Astrocyte of the hippocampus (primary cell): ENCODE measurements around the gene KCTD5.
"Not testable (repeated sequence)": the region's sequence is repeated elsewhere in the genome, so short reads cannot be mapped to it uniquely, and the experiment has no call there.

Source experiments
- DNase-seq: peaks from one replicate; pipeline ENCODE4 v3.0.0; 2011; ENCODE audit warnings: low read depth, low spot score

KCTD5 gene

DNA sequence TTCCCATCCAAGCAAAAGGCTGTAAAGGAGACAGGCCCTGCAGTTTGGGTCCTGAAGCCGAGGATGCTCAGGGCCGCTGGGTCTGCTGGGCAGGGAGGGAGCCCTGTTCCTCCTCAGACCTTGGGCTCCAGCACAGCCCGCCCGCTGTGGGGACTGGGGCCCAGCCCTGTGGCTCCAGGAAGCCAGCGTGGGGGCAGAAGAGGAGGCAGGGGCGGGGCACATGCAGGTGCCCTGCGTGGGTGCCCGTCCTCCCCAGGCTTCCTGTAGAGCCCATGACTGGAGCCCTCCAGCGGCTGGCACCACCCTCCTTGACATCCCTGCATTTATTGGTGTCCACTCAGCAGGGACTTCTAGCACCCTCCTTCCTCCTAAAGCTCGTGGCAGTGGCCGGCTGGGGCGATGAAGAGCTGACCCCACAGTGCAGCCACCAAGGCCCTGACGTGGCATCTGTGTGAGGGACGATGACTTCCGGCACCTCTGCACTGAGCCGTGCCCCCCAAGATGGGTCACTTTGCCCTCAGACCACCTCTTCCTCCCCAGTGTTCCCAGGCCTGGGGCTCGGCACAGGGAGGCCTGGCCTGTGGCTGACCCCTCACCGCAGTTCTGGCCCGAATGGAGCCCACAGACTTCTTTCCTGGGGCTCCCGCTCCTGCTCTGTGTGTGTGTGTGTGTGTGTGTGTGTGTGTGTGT lies 27.8 kb downstream of the KCTD5 start:
- DNase-seq = no peak

DNA sequence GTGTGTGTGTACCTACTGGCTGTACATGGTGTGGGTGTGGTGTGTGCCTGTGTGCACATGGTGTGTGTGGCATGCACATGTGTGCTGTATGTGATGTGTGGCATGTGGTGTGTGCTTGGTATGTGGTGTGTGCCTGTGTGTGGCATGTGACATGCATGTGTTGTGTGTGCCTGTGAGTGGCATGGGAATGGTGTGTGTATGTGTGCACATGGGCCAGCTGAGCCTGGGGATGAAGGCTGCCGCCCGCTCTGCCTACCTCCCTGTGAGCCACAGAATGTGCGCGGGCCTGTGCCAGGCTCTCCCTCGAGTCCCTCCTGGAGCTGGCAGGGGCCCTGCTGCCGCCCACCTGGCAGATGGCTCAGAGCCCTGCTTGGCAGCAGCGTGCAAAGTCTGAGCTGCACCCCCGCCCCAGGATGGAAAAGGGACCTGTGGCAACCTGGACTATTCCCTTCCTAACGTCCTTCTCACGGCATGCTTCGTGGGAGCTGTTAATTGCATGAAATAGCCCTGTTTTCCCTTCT lies 28.4 kb downstream of the KCTD5 start:
- no peak for DNase-seq

GRCh38 chr16:2711370-2712062 lies 29.2 kb downstream of the KCTD5 start:
- DNase-seq = no peak

- no peak for DNase-seq
Measured at GRCh38 chr16:2712063-2712441, 29.7 kb downstream of the KCTD5 start.

DNA sequence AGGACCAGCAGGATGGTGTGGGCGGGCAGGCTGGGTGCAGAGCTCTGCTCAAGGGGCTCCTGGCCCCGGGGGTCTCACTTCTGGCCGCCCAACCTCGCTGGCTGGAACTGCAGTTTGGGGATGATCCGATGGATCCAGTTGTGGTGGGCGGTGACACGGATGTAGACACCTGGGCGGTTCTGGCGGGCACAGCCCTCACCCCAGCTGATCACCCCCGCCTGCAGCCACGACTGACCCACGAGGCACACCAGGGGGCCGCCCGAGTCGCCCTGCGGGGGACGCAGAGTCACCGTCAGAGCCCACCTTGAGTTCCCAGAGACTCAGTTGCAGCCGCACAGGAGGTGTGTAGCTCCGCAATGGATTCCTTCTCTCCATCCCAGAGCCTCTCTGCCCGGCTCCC lies 30.2 kb downstream of the KCTD5 start:
- no peak for DNase-seq

- no peak for DNase-seq
Measured at GRCh38 chr16:2713523-2713922, 31.2 kb downstream of the KCTD5 start.

DNA sequence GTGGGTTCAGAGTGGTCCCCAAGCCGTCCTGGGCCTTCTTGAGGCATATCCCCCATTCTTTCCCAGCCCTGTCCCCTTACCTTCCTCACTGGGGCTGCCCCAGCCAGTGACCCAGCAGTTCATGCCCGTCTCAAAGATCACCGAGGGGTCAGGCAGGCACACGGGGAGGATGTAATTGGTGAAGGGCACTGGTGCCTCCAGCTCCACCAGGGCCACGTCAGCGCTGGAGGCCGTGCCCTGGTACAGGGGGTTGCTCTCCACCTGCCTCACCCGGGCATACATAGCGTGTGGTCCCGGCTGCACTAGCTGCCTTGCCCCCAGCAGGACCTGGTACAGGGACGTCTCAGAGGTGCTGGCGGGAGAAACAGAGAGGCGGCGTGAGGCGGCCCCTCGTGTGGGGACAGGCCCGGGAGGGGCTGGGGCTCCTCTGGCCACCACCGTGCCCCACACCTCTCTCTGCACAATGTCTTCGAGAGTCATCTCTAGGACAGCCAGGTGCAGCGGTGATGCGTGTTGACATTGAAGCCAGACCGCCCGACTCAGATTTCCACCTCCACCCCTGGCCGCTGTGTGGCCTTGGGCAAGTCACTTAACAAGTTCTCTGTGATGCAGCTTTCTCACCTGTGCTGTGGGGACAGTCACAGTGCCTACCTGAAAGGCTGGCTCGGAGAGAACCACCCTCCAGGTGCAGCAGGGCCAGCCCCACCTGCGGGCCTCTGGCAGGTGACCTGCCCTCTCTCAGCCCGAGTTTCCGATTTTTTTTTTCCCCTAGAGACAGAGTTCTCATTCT lies 31.9 kb downstream of the KCTD5 start:
- no peak for DNase-seq

- no peak for DNase-seq
Measured at GRCh38 chr16:2715064-2715463, 32.7 kb downstream of the KCTD5 start.

DNA sequence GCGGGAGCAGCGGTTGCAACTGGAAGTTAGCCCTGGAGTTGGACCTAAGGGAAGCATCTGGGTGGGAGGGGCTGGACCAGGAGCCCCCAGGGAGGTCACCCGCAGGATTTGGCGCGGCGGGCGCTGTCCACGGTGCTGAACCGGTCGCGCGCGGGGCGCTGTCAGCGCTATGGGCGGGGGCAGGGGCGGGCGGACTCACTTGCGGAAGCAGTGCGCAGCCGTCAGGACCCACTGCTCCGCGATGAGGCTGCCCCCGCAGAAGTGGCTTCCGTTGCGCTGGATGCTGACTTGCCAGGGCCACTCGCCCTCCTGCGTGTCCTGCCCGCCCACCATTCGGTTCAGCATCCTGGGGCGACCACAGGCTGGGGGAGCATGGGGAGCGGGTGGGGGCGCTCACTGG lies 33.2 kb downstream of the KCTD5 start:
- DNase-seq = peak; percentile 79

GRCh38 chr16:2715966-2716885 lies 33.9 kb downstream of the KCTD5 start:
- no peak for DNase-seq

DNA sequence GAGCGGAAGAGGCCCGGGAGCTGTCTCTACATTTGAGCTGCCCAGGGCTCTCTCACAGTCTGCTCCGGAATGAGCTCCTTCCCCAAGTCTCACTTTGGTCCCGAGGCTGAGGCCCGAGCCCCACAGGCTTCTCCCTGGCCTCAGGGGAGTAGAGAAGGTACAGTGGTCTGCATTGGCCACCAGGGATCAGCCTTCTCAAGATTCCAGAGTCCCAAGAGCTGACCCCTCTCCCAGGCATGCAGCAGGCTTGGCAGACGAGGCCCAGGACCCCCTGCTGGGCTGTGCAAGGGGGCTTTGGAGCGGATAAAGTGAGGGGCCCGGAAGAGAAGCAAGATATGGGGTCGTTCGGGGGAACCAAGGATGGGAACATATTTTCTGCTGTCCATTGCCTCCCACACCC lies 34.6 kb downstream of the KCTD5 start:
- DNase-seq = no peak

DNA sequence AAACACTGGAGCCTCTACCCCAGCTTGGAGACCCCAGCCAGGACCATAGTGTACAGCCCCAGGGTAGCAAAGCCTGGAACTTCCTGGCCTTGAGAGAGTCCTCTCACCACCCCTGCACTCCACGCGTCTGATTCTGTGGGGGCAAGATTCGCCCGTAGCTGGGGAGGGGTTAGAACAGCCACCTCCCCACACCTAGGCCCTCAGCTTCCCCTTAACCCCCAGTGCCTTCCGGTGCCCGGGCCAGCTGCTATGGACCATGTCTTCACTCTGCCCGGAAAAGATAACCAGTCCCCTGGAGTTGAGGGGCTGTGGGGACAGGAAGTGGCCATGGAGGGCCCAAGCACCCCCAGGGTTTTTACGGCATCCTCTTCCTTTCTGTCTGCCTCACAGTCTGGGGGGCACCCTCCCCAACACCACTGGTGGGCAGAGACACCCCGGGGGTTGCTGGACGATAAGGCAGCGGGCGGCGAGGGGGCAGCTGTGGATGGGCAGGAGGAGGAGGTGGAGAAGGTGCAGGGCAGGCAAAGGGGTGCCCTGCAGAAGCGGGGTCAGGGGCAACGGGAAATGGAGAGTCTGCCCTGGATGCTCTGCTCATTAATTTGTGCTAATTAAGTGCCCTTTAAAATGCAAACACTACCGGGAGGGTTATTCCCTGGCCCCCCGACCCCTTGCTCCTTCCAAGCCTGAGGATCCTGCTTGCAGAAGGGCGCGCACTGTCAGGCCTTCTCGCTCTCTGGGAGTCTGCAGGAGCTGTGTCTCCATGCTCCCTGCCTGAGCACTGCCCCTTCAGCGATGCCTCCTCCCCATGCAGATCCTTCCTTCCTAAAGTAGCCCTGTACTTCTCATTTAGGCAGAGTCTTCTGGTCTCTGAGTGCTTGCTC lies 35.3 kb downstream of the KCTD5 start:
- no peak for DNase-seq

DNA sequence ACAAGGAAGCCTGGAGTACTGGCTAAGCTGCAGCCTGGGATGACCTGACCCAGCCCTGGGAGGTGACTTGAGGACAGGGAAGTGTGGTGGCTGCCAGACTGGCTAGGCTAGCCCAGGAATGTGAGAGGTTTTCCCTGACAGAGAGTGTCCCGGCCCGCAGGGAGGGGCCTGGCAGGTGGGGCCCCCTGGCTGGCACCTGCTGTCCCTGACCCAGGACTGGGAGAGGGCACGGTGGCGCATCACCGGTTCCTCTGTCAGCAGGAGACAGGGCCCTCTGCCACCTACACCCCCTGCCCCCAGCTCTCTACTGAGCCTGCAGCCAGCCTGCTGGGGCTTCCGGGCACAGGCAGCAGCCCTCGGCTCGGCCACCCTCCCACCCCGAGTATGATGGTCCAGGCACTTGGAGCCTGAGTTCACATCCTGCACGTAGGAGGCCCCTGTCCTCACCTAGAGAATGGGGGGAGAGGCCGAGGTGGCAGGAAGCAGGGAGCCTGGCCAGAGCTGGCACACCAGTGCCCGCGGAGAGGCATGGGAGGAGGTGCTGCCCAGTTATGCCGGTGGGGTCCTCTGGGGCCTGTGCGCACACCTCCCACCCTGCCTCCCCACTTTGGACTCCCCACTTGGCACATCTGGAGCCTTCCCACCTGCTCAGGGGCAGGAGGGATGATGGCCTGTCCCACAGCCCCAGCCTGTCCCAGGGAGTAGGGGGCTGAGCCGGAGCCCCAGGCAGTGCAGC lies 37.2 kb downstream of the KCTD5 start:
- no peak for DNase-seq

DNA sequence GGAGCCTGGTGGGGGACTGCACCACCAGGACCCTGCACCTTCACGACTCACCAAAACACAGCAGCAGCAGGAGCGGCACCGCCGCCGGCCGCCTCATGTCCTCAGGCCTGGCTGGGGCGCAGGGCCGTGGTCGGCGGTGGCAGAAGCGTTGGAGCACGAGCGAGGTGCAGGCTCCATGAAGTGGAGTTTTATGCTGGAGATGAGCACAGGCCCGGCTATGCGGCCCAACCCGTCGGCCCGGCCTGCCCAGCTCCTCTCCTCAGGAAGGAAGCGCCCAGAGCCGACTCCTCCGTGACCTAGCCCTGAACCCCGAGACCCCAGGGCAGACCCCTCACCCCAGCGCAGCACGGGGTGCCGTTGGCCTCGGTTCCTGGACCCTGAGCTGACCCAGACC lies 37.7 kb downstream of the KCTD5 start, which contains the start of gene PRSS27:
Gene PRSS27, minus strand, starts transcription at position 161 of the 394 bp plus-strand sequence. Its CDS starts 64 bp downstream, at position 97.
- DNase-seq = no peak

DNA sequence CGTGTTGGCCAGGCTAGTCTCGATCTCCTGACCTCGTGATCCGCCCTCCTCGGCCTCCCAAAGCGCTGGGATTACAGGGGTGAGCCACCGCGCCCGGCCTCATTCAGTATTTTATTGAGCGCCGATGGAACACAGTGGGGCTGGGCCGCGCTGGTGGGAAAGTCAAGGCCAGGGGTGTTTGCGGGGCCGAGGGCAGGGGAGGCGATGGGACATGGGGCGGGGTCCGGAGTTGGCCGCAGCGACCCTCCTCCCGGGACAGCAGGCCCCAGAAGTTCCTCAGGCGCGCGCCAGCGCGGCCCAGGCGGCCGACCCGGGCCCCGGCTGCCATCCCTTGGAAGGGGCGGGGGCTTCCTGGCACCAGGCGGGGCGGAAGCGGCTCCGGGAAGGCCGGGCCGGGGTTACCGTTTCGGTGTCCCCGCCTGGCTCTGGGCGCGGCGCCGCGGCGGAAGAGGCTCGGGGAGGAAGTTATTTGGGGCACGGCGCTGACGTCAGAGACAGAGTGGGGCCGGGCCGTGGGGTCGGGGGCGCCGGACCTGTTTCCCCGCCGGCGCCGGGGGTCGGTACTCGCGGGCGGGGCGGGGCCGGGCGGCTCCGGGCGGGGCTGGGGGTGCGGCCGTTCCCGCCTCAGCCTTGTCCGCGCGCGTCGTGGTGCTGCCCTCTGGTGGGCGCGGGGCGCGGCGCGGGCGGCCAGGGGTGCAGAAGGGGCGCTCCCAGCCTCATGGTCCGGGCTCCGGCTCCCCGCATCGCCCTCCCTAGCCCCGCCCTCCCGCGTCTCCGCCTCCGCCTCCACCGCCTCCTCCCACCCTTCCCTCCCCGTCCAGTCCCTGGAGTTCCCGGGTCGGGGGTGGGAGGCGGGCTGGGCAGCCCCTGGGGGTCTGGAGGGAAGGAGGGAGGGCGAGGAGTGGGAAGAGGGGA lies 38.7 kb downstream of the KCTD5 start:
- DNase-seq = peak; percentile 93

- DNase-seq = not testable (repeated sequence)
Measured at GRCh38 chr16:2721634-2722173, 39.4 kb downstream of the KCTD5 start.

- no peak for DNase-seq
Measured at GRCh38 chr16:2724088-2724676, 41.9 kb downstream of the KCTD5 start.
